GM20431 (cell line): ENCODE results near the gene TRAF1.

Source experiments
- in situ Hi-C: fragments of 300-500 bp; cut with MseI, MboI; formaldehyde crosslinking; loops from one replicate; pipeline ENCODE4 v1.15.0; 2020; ENCODE audit warnings: low sequenced_read_pairs; ENCODE audit not compliant: unreplicated experiment

The TRAF1 gene

GRCh38 chr9:120924698-120925534 is 1.7 kb downstream of the TRAF1 start:
- in situ Hi-C loops = no loop called here

- in situ Hi-C loops = no loop called here
These were observed 2.8 kb downstream of the TRAF1 start for GRCh38 chr9:120923620-120924328.

- in situ Hi-C loops = no loop called here
These were observed 4.0 kb downstream of the TRAF1 start for GRCh38 chr9:120922404-120923195.

- in situ Hi-C loops = no loop called here
These were observed 4.9 kb downstream of the TRAF1 start for GRCh38 chr9:120921661-120922181.

- in situ Hi-C loops = no loop called here
These were observed 5.8 kb downstream of the TRAF1 start for GRCh38 chr9:120920806-120921178.

GRCh38 chr9:120919843-120920805 is 6.5 kb downstream of the TRAF1 start:
- in situ Hi-C loops = no loop called here

GRCh38 chr9:120918931-120919842 is 7.4 kb downstream of the TRAF1 start:
- in situ Hi-C loops = no loop called here

GRCh38 chr9:120917929-120918762 is 8.4 kb downstream of the TRAF1 start:
- in situ Hi-C loops = no loop called here

GRCh38 chr9:120916991-120917880 is 9.4 kb downstream of the TRAF1 start:
- in situ Hi-C loops = no loop called here

- in situ Hi-C loops = no loop called here
These were observed 10.0 kb downstream of the TRAF1 start for GRCh38 chr9:120916588-120916987.

- in situ Hi-C loops = no loop called here
These were observed 10.6 kb downstream of the TRAF1 start for GRCh38 chr9:120915854-120916470.

- in situ Hi-C loops = no loop called here
These were observed 11.6 kb downstream of the TRAF1 start for GRCh38 chr9:120914953-120915352.

GRCh38 chr9:120914396-120914795 is 12.2 kb downstream of the TRAF1 start:
- in situ Hi-C loops = no loop called here

GRCh38 chr9:120913647-120914264 is 12.8 kb downstream of the TRAF1 start:
- in situ Hi-C loops = no loop called here

GRCh38 chr9:120912958-120913646 is 13.5 kb downstream of the TRAF1 start:
- in situ Hi-C loops = no loop called here
